Neural cell (in vitro differentiated cells): Measurements from ENCODE around the gene ABCC11. TPM values are rescaled to one million over a fixed set of nuclear protein-coding genes. Genes with fewer than 3 reads are reported as not detected.

Experiments used
- H2AFZ ChIP-seq: fragments of 200-600, 300-800 bp; sonication (generic), shearing (Covaris generic); 2 replicates; pipeline ENCODE4 v1.6.0; 2014; ENCODE audit warnings: low read depth, mild to moderate bottlenecking, antibody characterized with exemption, low read length, moderate library complexity
- H3F3A ChIP-seq: fragments of 200-600 bp; shearing (Covaris generic); 2 replicates; pipeline ENCODE4 v1.6.1; 2016; ENCODE audit warnings: mild to moderate bottlenecking, moderate library complexity, mixed read lengths, antibody characterized with exemption, low read length; ENCODE audit not compliant: insufficient read depth, poor library complexity, severe bottlenecking
- H3K27ac ChIP-seq: fragments of 200-600, 300-800 bp; sonication (generic), shearing (Covaris generic); 2 replicates; pipeline ENCODE4 v1.5.1; 2014; ENCODE audit warnings: mild to moderate bottlenecking, low read length, moderate library complexity
- H3K27me3 ChIP-seq: fragments of 300-800, 200-600 bp; sonication (generic), shearing (Covaris generic); 2 replicates; pipeline ENCODE4 v1.6.0; 2014; ENCODE audit warnings: mild to moderate bottlenecking, low read depth, low read length, moderate library complexity; ENCODE audit not compliant: insufficient read depth
- H3K36me3 ChIP-seq: fragments of 300-800, 200-600 bp; sonication (generic), shearing (Covaris generic); 2 replicates; pipeline ENCODE4 v1.5.1; 2014; ENCODE audit warnings: mild to moderate bottlenecking, antibody characterized with exemption, low read length, moderate library complexity; ENCODE audit not compliant: insufficient read depth
- H3K4me2 ChIP-seq: fragments of 300-800, 200-600 bp; sonication (generic), shearing (Covaris generic); 2 replicates; pipeline ENCODE4 v1.6.0; 2014; ENCODE audit warnings: mild to moderate bottlenecking, low read length
- H3K4me3 ChIP-seq: fragments of 300-800, 200-600 bp; sonication (generic), shearing (Covaris generic); 2 replicates; pipeline ENCODE4 v1.5.1; 2014; ENCODE audit warnings: mild to moderate bottlenecking, low read length, moderate library complexity
- H3K79me2 ChIP-seq: fragments of 200-600 bp; shearing (Covaris generic); replicated peaks from 2 replicates; pipeline ENCODE4 v1.6.0; 2014; ENCODE audit warnings: mild to moderate bottlenecking, low read length, moderate library complexity; ENCODE audit not compliant: insufficient read depth
- H3K9ac ChIP-seq: fragments of 300-800, 200-600 bp; sonication (generic), shearing (Covaris generic); 2 replicates; pipeline ENCODE4 v1.6.1; 2016; ENCODE audit warnings: mild to moderate bottlenecking, low read length, mixed read lengths
- H3K9me2 ChIP-seq: fragments of 200-600 bp; shearing (Covaris generic); 2 replicates; pipeline ENCODE4 v1.6.1; 2016; ENCODE audit warnings: mild to moderate bottlenecking, low read length, mixed read lengths; ENCODE audit not compliant: insufficient read depth
- H3K9me3 ChIP-seq: fragments of 200-600, 300-800 bp; sonication (generic), shearing (Covaris generic); 2 replicates; pipeline ENCODE4 v1.6.1; 2016; ENCODE audit warnings: mild to moderate bottlenecking, mixed run types, low read length, moderate library complexity, mixed read lengths
- H4K20me1 ChIP-seq: fragments of 200-600 bp; shearing (Covaris generic); 2 replicates; pipeline ENCODE4 v1.6.1; 2016; ENCODE audit warnings: mild to moderate bottlenecking, mixed run types; ENCODE audit not compliant: insufficient read depth
- EP300 ChIP-seq: fragments of 450-650 bp; conservative IDR thresholded peaks from 2 replicates; pipeline ENCODE4 v1.6.1; 2014; ENCODE audit warnings: antibody characterized with exemption, mild to moderate bottlenecking, moderate library complexity; ENCODE audit not compliant: poor library complexity, severe bottlenecking
- EZH2 ChIP-seq: fragments of 200-600, 300-800 bp; shearing (Covaris generic), sonication (generic); IDR thresholded peaks from 2 replicates; pipeline ENCODE4 v1.6.1; 2014; ENCODE audit warnings: antibody characterized with exemption, low read length, borderline replicate concordance, mild to moderate bottlenecking; ENCODE audit not compliant: insufficient read depth, poor library complexity, severe bottlenecking
- MXI1 ChIP-seq: fragments of 450-650 bp; conservative IDR thresholded peaks from 2 replicates; pipeline ENCODE4 v1.6.1; 2014; ENCODE audit warnings: antibody characterized with exemption, mild to moderate bottlenecking; ENCODE audit not compliant: poor library complexity, severe bottlenecking
- POLR2AphosphoS5 ChIP-seq: IDR thresholded peaks from 2 replicates; pipeline ENCODE4 v1.6.1; 2012
- RAD21 ChIP-seq: fragments of 450-650 bp; conservative IDR thresholded peaks from 2 replicates; pipeline ENCODE4 v1.6.1; 2014; ENCODE audit warnings: antibody characterized with exemption, mild to moderate bottlenecking, moderate library complexity
- SMC3 ChIP-seq: fragments of 450-650 bp; conservative IDR thresholded peaks from 2 replicates; pipeline ENCODE4 v1.6.1; 2014; ENCODE audit warnings: antibody characterized with exemption, mild to moderate bottlenecking, moderate library complexity; ENCODE audit not compliant: poor library complexity
- TAF1 ChIP-seq: IDR thresholded peaks from 2 replicates; pipeline ENCODE4 v1.6.1; 2012; ENCODE audit warnings: low read depth
- polyA plus RNA-seq: library from polyadenylated mRNA; depleted of rRNA; stranded (reverse); fragments of >200 nt; gene quantifications from 2 replicates; pipeline ENCODE4 v1.2.3, GENCODE V29; 2014
- TF ChIP-seq, protein P1 (sequence below): fragments of 450-650 bp; IDR thresholded peaks from 2 replicates; pipeline ENCODE4 v1.5.1; 2014; ENCODE audit warnings: antibody characterized with exemption, mild to moderate bottlenecking, moderate library complexity; ENCODE audit not compliant: poor library complexity, severe bottlenecking
- TF ChIP-seq, protein P2 (sequence below): IDR thresholded peaks from 2 replicates; pipeline ENCODE4 v1.6.1; 2012; ENCODE audit warnings: borderline replicate concordance

Gene ABCC11
- polyA plus RNA-seq, 1 donor from 2014 or later, result 0.14 TPM

DNA sequence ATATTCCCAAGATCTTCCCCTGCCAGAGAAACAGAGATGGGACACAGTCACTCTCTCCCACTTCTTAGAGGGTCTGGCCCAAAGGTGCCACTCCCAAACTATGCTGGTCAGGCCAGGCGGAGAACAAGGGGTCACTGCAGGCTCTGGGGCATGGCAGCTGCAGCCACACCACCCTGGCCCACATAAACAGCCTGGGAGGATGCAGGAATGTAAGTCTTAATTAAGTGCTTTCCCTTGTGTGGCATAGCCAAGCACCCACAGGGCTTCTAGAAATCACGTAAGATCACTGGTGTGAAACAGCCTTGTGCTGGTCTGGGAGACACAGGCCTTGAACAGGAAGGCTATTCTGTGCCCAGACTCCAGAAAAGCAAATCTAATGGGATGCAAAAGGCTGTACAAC is 123.1 kb downstream of the ABCC11 start:
- no peak overlapping the region for H3K4me3 ChIP-seq
- no peaks in the 10 kb centered on the region for H3K36me3 ChIP-seq
- no peaks in the 10 kb centered on the region for H3K9me2 ChIP-seq
- no peak overlapping the region for H3K4me2 ChIP-seq
- H4K20me1 ChIP-seq, result no peaks in the 10 kb centered on the region
- H3F3A ChIP-seq, result no peaks in the 10 kb centered on the region
- no peak overlapping the region for H3K9ac ChIP-seq
- H3K27ac ChIP-seq, result no peak overlapping the region
- no peaks in the 10 kb centered on the region for H3K79me2 ChIP-seq
- no peaks in the 10 kb centered on the region for H3K9me3 ChIP-seq
- H3K27me3 ChIP-seq, result no peaks in the 10 kb centered on the region
- no peak overlapping the region for H2AFZ ChIP-seq
- no peak for TF ChIP-seq SMC3
- TF ChIP-seq, protein P1, sequence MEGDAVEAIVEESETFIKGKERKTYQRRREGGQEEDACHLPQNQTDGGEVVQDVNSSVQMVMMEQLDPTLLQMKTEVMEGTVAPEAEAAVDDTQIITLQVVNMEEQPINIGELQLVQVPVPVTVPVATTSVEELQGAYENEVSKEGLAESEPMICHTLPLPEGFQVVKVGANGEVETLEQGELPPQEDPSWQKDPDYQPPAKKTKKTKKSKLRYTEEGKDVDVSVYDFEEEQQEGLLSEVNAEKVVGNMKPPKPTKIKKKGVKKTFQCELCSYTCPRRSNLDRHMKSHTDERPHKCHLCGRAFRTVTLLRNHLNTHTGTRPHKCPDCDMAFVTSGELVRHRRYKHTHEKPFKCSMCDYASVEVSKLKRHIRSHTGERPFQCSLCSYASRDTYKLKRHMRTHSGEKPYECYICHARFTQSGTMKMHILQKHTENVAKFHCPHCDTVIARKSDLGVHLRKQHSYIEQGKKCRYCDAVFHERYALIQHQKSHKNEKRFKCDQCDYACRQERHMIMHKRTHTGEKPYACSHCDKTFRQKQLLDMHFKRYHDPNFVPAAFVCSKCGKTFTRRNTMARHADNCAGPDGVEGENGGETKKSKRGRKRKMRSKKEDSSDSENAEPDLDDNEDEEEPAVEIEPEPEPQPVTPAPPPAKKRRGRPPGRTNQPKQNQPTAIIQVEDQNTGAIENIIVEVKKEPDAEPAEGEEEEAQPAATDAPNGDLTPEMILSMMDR, result no peak
- no peak for TF ChIP-seq EP300
- no peak for TF ChIP-seq RAD21
- no peak for TF ChIP-seq EZH2
- no peak for TF ChIP-seq TAF1
- TF ChIP-seq MXI1, result no peak
- TF ChIP-seq, protein P2, sequence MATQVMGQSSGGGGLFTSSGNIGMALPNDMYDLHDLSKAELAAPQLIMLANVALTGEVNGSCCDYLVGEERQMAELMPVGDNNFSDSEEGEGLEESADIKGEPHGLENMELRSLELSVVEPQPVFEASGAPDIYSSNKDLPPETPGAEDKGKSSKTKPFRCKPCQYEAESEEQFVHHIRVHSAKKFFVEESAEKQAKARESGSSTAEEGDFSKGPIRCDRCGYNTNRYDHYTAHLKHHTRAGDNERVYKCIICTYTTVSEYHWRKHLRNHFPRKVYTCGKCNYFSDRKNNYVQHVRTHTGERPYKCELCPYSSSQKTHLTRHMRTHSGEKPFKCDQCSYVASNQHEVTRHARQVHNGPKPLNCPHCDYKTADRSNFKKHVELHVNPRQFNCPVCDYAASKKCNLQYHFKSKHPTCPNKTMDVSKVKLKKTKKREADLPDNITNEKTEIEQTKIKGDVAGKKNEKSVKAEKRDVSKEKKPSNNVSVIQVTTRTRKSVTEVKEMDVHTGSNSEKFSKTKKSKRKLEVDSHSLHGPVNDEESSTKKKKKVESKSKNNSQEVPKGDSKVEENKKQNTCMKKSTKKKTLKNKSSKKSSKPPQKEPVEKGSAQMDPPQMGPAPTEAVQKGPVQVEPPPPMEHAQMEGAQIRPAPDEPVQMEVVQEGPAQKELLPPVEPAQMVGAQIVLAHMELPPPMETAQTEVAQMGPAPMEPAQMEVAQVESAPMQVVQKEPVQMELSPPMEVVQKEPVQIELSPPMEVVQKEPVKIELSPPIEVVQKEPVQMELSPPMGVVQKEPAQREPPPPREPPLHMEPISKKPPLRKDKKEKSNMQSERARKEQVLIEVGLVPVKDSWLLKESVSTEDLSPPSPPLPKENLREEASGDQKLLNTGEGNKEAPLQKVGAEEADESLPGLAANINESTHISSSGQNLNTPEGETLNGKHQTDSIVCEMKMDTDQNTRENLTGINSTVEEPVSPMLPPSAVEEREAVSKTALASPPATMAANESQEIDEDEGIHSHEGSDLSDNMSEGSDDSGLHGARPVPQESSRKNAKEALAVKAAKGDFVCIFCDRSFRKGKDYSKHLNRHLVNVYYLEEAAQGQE, result no peak
- no peak for TF ChIP-seq POLR2AphosphoS5

DNA sequence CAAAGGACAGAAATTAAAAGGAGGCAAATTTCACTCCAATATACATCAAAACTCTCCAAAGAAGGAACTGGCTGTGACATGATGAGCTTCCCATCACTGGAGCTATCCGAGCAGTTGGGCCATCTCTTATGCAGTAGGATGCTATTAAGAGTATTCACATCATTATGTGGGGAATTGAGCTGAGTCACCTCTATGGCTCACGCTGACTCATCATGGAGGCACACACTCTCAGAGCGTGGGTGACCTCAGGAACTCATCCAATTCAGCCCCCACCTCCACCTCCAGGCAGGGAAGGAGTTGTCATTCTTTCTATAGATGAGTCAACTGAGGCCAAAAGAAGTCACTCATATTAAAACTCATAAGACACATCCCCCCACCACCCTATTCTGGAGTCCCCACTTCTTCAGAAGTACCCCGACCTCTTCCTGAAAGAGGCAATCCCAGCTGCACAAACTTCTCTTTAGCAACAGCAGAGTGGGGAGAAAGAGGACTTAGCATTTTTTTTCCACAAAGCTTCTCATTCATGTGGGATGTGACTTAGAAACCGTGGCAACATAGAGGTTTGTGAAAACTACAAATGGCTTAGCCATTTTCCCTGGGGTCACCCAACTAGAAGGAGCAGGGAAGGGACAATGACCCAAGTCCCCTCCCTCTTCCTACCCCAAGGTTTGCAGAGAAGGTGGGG is 124.1 kb downstream of the ABCC11 start:
- Histone ChIP-seq H3F3A (no peaks in the 10 kb centered on the region), H3K79me2 (no peaks in the 10 kb centered on the region), H3K36me3 (no peaks in the 10 kb centered on the region), H3K4me2 (no peak overlapping the region), H3K27me3 (no peaks in the 10 kb centered on the region), H2AFZ (no peak overlapping the region), H4K20me1 (no peaks in the 10 kb centered on the region), H3K4me3 (no peak overlapping the region), H3K9me2 (no peaks in the 10 kb centered on the region), H3K9me3 (no peaks in the 10 kb centered on the region), H3K9ac (no peak overlapping the region), H3K27ac (no peak overlapping the region)
- TF ChIP-seq, protein P1, result no peak
- TF ChIP-seq TAF1 (no peak), POLR2AphosphoS5 (no peak), MXI1 (no peak)
- TF ChIP-seq, protein P2, result no peak
